Fibroblast of pulmonary artery (primary cell): ENCODE measurements around the gene ASTN2.

Experiments
- DNase-seq: peaks from one replicate; pipeline ENCODE4 v3.0.0-alpha.2; 2010; ENCODE audit warnings: low read depth
- H3K4me3 ChIP-seq: replicated peaks from 2 replicates; pipeline ENCODE4 v1.5.1; 2011; ENCODE audit warnings: low read depth, mild to moderate bottlenecking, control low read depth, low read length, moderate library complexity
- CTCF ChIP-seq: IDR thresholded peaks from 2 replicates; pipeline ENCODE4 v1.5.1; 2011; ENCODE audit warnings: mild to moderate bottlenecking, control low read depth, low read length, inconsistent platforms; ENCODE audit errors: missing control alignments

ASTN2 gene

DNA sequence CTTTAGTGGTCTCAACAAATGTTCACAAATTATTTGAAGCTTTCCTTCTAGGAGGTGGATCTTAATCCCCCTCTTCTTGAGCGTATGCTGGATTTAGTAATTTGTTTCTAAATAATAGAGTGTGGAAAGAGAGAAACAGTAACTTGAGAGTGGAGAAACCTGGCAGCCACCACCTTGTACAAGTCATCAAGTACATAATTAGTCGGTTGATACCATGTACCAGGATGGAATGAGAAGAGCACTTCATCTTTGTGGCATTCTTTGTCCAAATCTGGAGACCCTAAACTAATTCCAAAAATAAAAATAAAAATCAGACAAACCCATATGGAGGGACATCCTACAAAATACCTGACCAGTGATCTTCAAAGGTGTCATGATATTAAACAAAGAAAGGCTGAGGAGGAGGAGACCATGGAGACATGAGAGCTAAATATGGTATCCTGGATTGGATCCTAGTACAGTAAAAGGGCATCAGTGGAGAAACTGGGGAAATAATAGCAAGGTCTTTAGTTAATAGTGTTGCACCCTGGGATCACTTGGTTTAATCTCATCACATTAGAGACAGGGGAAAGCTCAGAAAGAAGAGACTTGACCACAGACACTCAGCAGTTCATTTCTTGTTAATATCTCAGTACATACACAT is 147.9 kb downstream of the ASTN2 start:
- no peak overlapping the region for H3K4me3 ChIP-seq
- DNase-seq = no peak
- no peak for TF ChIP-seq CTCF

DNA sequence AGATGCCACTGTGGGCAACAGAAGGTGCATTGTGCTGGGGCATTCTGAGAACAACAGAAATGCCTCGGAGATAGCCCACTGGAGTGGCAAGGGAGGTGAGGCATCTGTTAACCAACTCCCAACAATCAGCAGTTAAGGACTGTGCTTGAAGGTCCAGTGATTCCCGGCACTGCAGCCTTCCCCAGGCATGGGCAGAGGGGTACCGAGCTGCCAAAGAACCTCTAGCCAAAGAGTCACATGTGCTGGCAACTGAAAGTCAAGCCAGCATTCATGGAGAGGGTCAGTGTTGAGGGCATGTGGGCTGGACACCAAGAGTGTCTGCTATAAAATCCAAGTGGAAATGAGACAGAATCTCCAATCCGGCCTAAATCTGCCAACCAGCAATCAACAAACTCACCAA is 149.6 kb downstream of the ASTN2 start:
- no peak for DNase-seq
- TF ChIP-seq CTCF = no peak
- H3K4me3 ChIP-seq = no peak overlapping the region

GRCh38 chr9:117258184-117258866 is 156.5 kb downstream of the ASTN2 start:
- no peak overlapping the region for H3K4me3 ChIP-seq
- no peak for DNase-seq
- no peak for TF ChIP-seq CTCF

- DNase-seq = no peak
- no peak for TF ChIP-seq CTCF
These were observed 161.6 kb downstream of the ASTN2 start for GRCh38 chr9:117253261-117253660.

DNA sequence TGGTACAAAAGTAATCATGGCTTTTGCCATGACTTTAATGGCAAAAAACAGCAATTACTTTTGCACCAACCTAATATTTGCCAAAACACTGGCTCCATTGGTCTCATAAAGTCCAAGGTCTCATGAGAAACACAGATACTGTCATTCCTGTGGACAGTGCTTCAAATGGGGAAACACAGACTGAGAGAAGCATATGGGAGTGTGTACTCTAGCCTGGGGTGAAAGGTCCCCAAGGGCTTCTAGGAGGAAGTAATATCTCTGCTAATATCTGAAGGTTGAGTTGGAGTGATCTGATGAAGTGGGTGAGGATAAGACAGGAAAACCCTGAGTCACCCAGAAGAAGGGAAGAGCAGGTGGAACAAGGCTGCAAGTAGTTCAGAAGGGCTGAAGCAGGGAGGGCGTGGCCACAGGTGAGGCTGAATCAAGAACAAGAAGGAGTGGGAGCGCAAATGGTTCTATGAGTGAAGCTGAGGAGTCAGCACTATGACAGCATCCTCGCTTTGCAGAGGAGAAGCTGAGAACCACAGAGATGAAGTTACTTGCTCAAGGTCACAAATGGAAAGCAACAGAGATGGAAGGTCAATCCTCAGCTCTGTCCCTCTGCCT is 164.1 kb downstream of the ASTN2 start:
- no peak for TF ChIP-seq CTCF
- no peak overlapping the region for H3K4me3 ChIP-seq
- DNase-seq = no peak

More at GRCh38 chr9:117253261-117253660, 161.6 kb downstream of the ASTN2 start:
- no peak overlapping the region for H3K4me3 ChIP-seq

DNA sequence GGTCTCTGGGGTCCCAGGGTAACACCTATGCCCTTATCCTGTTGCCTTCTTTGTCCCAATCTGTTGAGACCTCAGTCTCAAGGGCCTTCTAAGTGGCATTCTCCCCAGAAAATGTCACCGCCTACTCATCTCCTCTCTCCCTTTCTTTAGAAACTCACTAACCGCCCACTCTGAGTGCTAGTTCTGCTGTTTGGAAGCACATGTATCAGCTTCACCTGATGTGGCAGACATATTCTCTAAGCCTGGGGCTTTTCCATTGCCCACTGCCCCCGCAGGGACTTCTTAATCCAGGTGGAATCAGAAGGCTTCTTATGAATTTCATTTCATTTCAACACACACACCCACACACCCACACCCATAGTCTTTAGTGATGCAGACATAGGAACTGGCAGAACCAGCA is 165.1 kb downstream of the ASTN2 start:
- no peak for TF ChIP-seq CTCF
- DNase-seq = no peak
- no peak overlapping the region for H3K4me3 ChIP-seq
